ENCODE measurements around the gene LIG1.
A peak's percentile ranks its signal among the peaks of the same experiment; 100 is the strongest.

The LIG1 gene

GRCh38 chr19:48175578-48175977, 5.4 kb upstream of the LIG1 start:
- no peak overlapping the region for H3K9ac ChIP-seq (ENCODE audit: low read depth, low read length)
- H3K4me1 ChIP-seq (ENCODE audit: insufficient read depth, low read length): no peaks in the 10 kb centered on the region
- H3K27me3 ChIP-seq (ENCODE audit: insufficient read depth, low read length): no peaks in the 10 kb centered on the region
- no peak overlapping the region for H3K4me3 ChIP-seq (ENCODE audit: low read length)
- peaks cover 32% of the 10 kb centered on the region for H3K36me3 ChIP-seq (ENCODE audit: insufficient read depth, low read depth, low read length)
- H3K9me3 ChIP-seq (ENCODE audit: insufficient read depth, low read depth, low read length): no peaks in the 10 kb centered on the region
- H3K27ac ChIP-seq (ENCODE audit: low read length): no peak overlapping the region

GRCh38 chr19:48174445-48175030, 4.4 kb upstream of the LIG1 start:
- Histone ChIP-seq H3K27me3 (ENCODE audit: insufficient read depth, low read length) (no peaks in the 10 kb centered on the region), H3K9me3 (ENCODE audit: insufficient read depth, low read depth, low read length) (no peaks in the 10 kb centered on the region)

GRCh38 chr19:48171710-48172109, 1.6 kb upstream of the LIG1 start:
- Histone ChIP-seq H3K36me3 (ENCODE audit: insufficient read depth, low read depth, low read length) (peaks cover 28% of the 10 kb centered on the region), H3K9ac (ENCODE audit: low read depth, low read length) (peak overlapping the region; percentile 88; the same call in 1 of the 2 replicates), H3K4me3 (ENCODE audit: low read length) (peak overlapping the region; percentile 85; the same call in 1 of the 2 replicates), H3K27me3 (ENCODE audit: insufficient read depth, low read length) (no peaks in the 10 kb centered on the region), H3K27ac (ENCODE audit: low read length) (no peak overlapping the region), H3K9me3 (ENCODE audit: insufficient read depth, low read depth, low read length) (no peaks in the 10 kb centered on the region), H3K4me1 (ENCODE audit: insufficient read depth, low read length) (peaks cover 4% of the 10 kb centered on the region; the same call in 1 of the 2 replicates)

More at GRCh38 chr19:48174445-48175030, 4.4 kb upstream of the LIG1 start:
- Histone ChIP-seq H3K4me3 (ENCODE audit: low read length) (no peak overlapping the region), H3K36me3 (ENCODE audit: insufficient read depth, low read depth, low read length) (peaks cover 30% of the 10 kb centered on the region), H3K9ac (ENCODE audit: low read depth, low read length) (no peak overlapping the region), H3K4me1 (ENCODE audit: insufficient read depth, low read length) (no peaks in the 10 kb centered on the region), H3K27ac (ENCODE audit: low read length) (no peak overlapping the region)

GRCh38 chr19:48170817-48171347, 738 bp upstream of the LIG1 start:
- H3K27me3 ChIP-seq (ENCODE audit: insufficient read depth, low read length): no peaks in the 10 kb centered on the region
- peak overlapping the region; percentile 98 for H3K27ac ChIP-seq (ENCODE audit: low read length)
- peaks cover 28% of the 10 kb centered on the region for H3K36me3 ChIP-seq (ENCODE audit: insufficient read depth, low read depth, low read length)
- H3K9me3 ChIP-seq (ENCODE audit: insufficient read depth, low read depth, low read length): no peaks in the 10 kb centered on the region
- H3K4me1 ChIP-seq (ENCODE audit: insufficient read depth, low read length): peaks cover 4% of the 10 kb centered on the region; the same call in 1 of the 2 replicates
- peak overlapping the region; percentile 88 for H3K9ac ChIP-seq (ENCODE audit: low read depth, low read length)
- peak overlapping the region; percentile 85 for H3K4me3 ChIP-seq (ENCODE audit: low read length)

GRCh38 chr19:48169578-48169938, 586 bp downstream of the LIG1 start:
- Histone ChIP-seq H3K9me3 (ENCODE audit: insufficient read depth, low read depth, low read length) (no peaks in the 10 kb centered on the region), H3K4me1 (ENCODE audit: insufficient read depth, low read length) (peaks cover 4% of the 10 kb centered on the region; the same call in 1 of the 2 replicates), H3K9ac (ENCODE audit: low read depth, low read length) (peak overlapping the region; percentile 88; the same call in 1 of the 2 replicates), H3K27ac (ENCODE audit: low read length) (no peak overlapping the region), H3K27me3 (ENCODE audit: insufficient read depth, low read length) (no peaks in the 10 kb centered on the region), H3K4me3 (ENCODE audit: low read length) (peak overlapping the region; percentile 85), H3K36me3 (ENCODE audit: insufficient read depth, low read depth, low read length) (peaks cover 19% of the 10 kb centered on the region)

- Histone ChIP-seq H3K27me3 (ENCODE audit: insufficient read depth, low read length) (no peaks in the 10 kb centered on the region), H3K36me3 (ENCODE audit: insufficient read depth, low read depth, low read length) (peaks cover 19% of the 10 kb centered on the region), H3K4me1 (ENCODE audit: insufficient read depth, low read length) (peaks cover 4% of the 10 kb centered on the region; the same call in 1 of the 2 replicates), H3K9ac (ENCODE audit: low read depth, low read length) (no peak overlapping the region), H3K27ac (ENCODE audit: low read length) (no peak overlapping the region), H3K9me3 (ENCODE audit: insufficient read depth, low read depth, low read length) (no peaks in the 10 kb centered on the region), H3K4me3 (ENCODE audit: low read length) (peak overlapping the region; percentile 68; the same call in 1 of the 2 replicates)
These were observed 1.5 kb downstream of the LIG1 start for GRCh38 chr19:48168689-48169088.

- H3K9me3 ChIP-seq (ENCODE audit: insufficient read depth, low read depth, low read length): no peaks in the 10 kb centered on the region
- H3K9ac ChIP-seq (ENCODE audit: low read depth, low read length): no peak overlapping the region
- no peaks in the 10 kb centered on the region for H3K27me3 ChIP-seq (ENCODE audit: insufficient read depth, low read length)
- H3K27ac ChIP-seq (ENCODE audit: low read length): no peak overlapping the region
- H3K4me3 ChIP-seq (ENCODE audit: low read length): no peak overlapping the region
- no peaks in the 10 kb centered on the region for H3K4me1 ChIP-seq (ENCODE audit: insufficient read depth, low read length)
- H3K36me3 ChIP-seq (ENCODE audit: insufficient read depth, low read depth, low read length): peaks cover 61% of the 10 kb centered on the region
These were observed 11.8 kb downstream of the LIG1 start for GRCh38 chr19:48158210-48158790.

- Histone ChIP-seq H3K4me1 (ENCODE audit: insufficient read depth, low read length) (no peaks in the 10 kb centered on the region), H3K9ac (ENCODE audit: low read depth, low read length) (no peak overlapping the region), H3K36me3 (ENCODE audit: insufficient read depth, low read depth, low read length) (peaks cover 65% of the 10 kb centered on the region), H3K27ac (ENCODE audit: low read length) (no peak overlapping the region), H3K9me3 (ENCODE audit: insufficient read depth, low read depth, low read length) (no peaks in the 10 kb centered on the region), H3K4me3 (ENCODE audit: low read length) (no peak overlapping the region), H3K27me3 (ENCODE audit: insufficient read depth, low read length) (no peaks in the 10 kb centered on the region)
These were observed 16.1 kb downstream of the LIG1 start for GRCh38 chr19:48154003-48154402.

- Histone ChIP-seq H3K27ac (ENCODE audit: low read length) (no peak overlapping the region), H3K4me3 (ENCODE audit: low read length) (no peak overlapping the region), H3K4me1 (ENCODE audit: insufficient read depth, low read length) (no peaks in the 10 kb centered on the region), H3K27me3 (ENCODE audit: insufficient read depth, low read length) (no peaks in the 10 kb centered on the region), H3K9me3 (ENCODE audit: insufficient read depth, low read depth, low read length) (no peaks in the 10 kb centered on the region), H3K9ac (ENCODE audit: low read depth, low read length) (no peak overlapping the region), H3K36me3 (ENCODE audit: insufficient read depth, low read depth, low read length) (peaks cover 65% of the 10 kb centered on the region)
These were observed 17.6 kb downstream of the LIG1 start for GRCh38 chr19:48152551-48152950.

GRCh38 chr19:48149430-48149829, 20.7 kb downstream of the LIG1 start:
- Histone ChIP-seq H3K9ac (ENCODE audit: low read depth, low read length) (no peak overlapping the region), H3K4me1 (ENCODE audit: insufficient read depth, low read length) (no peaks in the 10 kb centered on the region), H3K27me3 (ENCODE audit: insufficient read depth, low read length) (no peaks in the 10 kb centered on the region), H3K27ac (ENCODE audit: low read length) (no peak overlapping the region), H3K36me3 (ENCODE audit: insufficient read depth, low read depth, low read length) (peaks cover 79% of the 10 kb centered on the region), H3K9me3 (ENCODE audit: insufficient read depth, low read depth, low read length) (no peaks in the 10 kb centered on the region), H3K4me3 (ENCODE audit: low read length) (no peak overlapping the region)

GRCh38 chr19:48148576-48148975, 21.6 kb downstream of the LIG1 start:
- Histone ChIP-seq H3K36me3 (ENCODE audit: insufficient read depth, low read depth, low read length) (peaks cover 88% of the 10 kb centered on the region), H3K4me3 (ENCODE audit: low read length) (no peak overlapping the region), H3K27ac (ENCODE audit: low read length) (no peak overlapping the region), H3K4me1 (ENCODE audit: insufficient read depth, low read length) (no peaks in the 10 kb centered on the region), H3K9ac (ENCODE audit: low read depth, low read length) (no peak overlapping the region), H3K9me3 (ENCODE audit: insufficient read depth, low read depth, low read length) (no peaks in the 10 kb centered on the region), H3K27me3 (ENCODE audit: insufficient read depth, low read length) (no peaks in the 10 kb centered on the region)

GRCh38 chr19:48147597-48148175, 22.5 kb downstream of the LIG1 start:
- no peak overlapping the region for H3K27ac ChIP-seq (ENCODE audit: low read length)
- peaks cover 97% of the 10 kb centered on the region for H3K36me3 ChIP-seq (ENCODE audit: insufficient read depth, low read depth, low read length)
- H3K9ac ChIP-seq (ENCODE audit: low read depth, low read length): no peak overlapping the region
- no peaks in the 10 kb centered on the region for H3K4me1 ChIP-seq (ENCODE audit: insufficient read depth, low read length)
- H3K9me3 ChIP-seq (ENCODE audit: insufficient read depth, low read depth, low read length): no peaks in the 10 kb centered on the region
- H3K4me3 ChIP-seq (ENCODE audit: low read length): no peak overlapping the region
- H3K27me3 ChIP-seq (ENCODE audit: insufficient read depth, low read length): no peaks in the 10 kb centered on the region

All from iPS-20b (cell line).